ENCODE measurements around the gene ZBTB34. TPM values are rescaled to one million over a fixed set of nuclear protein-coding genes. Genes with fewer than 3 reads are reported as not detected.

Gene ZBTB34, protein sequence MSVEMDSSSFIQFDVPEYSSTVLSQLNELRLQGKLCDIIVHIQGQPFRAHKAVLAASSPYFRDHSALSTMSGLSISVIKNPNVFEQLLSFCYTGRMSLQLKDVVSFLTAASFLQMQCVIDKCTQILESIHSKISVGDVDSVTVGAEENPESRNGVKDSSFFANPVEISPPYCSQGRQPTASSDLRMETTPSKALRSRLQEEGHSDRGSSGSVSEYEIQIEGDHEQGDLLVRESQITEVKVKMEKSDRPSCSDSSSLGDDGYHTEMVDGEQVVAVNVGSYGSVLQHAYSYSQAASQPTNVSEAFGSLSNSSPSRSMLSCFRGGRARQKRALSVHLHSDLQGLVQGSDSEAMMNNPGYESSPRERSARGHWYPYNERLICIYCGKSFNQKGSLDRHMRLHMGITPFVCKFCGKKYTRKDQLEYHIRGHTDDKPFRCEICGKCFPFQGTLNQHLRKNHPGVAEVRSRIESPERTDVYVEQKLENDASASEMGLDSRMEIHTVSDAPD
- total RNA-seq (2012; rRNA removed) (2.7 and 3.9 TPM in 2 replicates), polyA plus RNA-seq (2012; rRNA removed) (2.8 and 3.1 TPM in 2 replicates), Bru-seq, nascent RNA (percentile 75 among the genes with signal in this experiment), BruChase-seq, experiment 1, labeled RNA remaining after a 6-hour chase (percentile 88 among the genes with signal in this experiment), BruChase-seq, experiment 2, labeled RNA remaining after a 2-hour chase (percentile 81 among the genes with signal in this experiment)
- polyA plus RNA-seq (2012; cell fraction: cytosol; rRNA removed) = 1.1 and 1.8 TPM in 2 replicates
- polyA plus RNA-seq (2012; cell fraction: nucleus; rRNA removed; ENCODE audit: low replicate concordance) = 2.1 and 6.2 TPM in 2 replicates
- long read RNA-seq, full-length matches to known transcripts = 8 of 10 reads
- long read RNA-seq, partial matches to known transcripts = 0 of 10 reads
- long read RNA-seq, other reads (novel, unspliced or antisense) = 2 of 10 reads

DNA sequence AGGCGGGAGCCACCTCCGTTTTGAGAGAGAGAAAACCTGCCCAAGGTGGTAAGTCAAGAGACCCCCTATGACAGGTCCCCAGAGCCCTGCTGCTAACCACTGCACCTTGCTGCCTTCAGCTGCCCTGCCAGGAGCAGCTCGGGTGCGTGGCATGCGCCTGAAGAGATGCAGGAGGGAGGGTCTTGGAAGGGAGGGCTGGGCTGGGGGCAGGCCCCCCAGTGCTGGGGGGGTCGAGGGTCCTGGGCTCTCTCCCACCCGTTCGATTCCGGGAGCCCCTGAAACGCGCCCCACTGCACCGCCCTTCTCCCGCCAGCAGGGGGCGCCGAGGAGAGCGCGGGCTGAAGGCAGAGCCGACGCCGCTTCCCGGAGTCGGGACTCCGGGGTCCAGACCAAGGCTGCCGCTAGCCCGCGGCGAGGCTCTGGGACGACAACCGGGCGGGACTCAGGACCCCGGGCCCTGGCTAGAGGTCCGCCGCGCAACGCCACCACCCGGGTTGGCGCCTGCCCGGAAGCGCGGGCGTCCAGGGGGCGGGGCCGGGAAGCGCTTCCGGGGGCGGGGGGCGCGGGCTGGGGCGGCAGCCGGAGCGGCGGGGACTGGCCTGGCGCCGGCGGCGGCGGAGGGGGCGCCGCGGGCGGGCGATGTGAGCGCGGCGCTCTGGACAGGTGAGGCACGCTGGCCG, at the start of gene ZBTB34:
TSS of gene ZBTB34 (plus strand) at position 563 of the 680 bp plus-strand sequence. CDS start 18,761 bp downstream, outside the sequence.
- Histone ChIP-seq H2BK120ac (ENCODE audit: low read depth, low read length) (peak within 1 kb of the TSS; percentile 70), H4K5ac (ENCODE audit: low read depth, low read length) (peak within 1 kb of the TSS; percentile 78), H3K56ac (ENCODE audit: extremely low read depth, insufficient read depth, low read length) (peak within 1 kb of the TSS; percentile 59; the same call in 1 of the 2 replicates), H3K4me3 (ENCODE audit: insufficient read depth, low read depth, low read length) (peak within 1 kb of the TSS; percentile 72), H3K4ac (ENCODE audit: low read depth, low read length) (peak within 1 kb of the TSS; percentile 88), H3K18ac (ENCODE audit: low read depth, low read length) (peak within 1 kb of the TSS; percentile 66), H2AK5ac (ENCODE audit: low read depth, low read length) (peak within 1 kb of the TSS; percentile 80), H4K20me1 (ENCODE audit: insufficient read depth, low read length) (peaks cover 36% of the 10 kb centered on the region), H3K9me3 (ENCODE audit: control insufficient read depth, insufficient read depth, low read length) (no peaks in the 10 kb centered on the region), H2AFZ (replicated peaks; ENCODE audit: low read length, poor library complexity) (peak within 1 kb of the TSS; percentile 98), H3K27ac (ENCODE audit: insufficient read depth, low read length) (peak within 1 kb of the TSS; percentile 89), H2AK9ac (replicated peaks; ENCODE audit: low read depth, low read length, poor library complexity) (peak within 1 kb of the TSS; percentile 96), H2BK15ac (ENCODE audit: low read depth, low read length) (no peak within 1 kb of the TSS; the same call in 2 of the 3 replicates), H4K8ac (ENCODE audit: low read depth in 2 of 2, low read length in 2 of 2) (peak within 1 kb of the TSS; percentile 98), H3K27me3 (ENCODE audit: control insufficient read depth, insufficient read depth, low read length) (peaks cover 24% of the 10 kb centered on the region), H3K9me1 (ENCODE audit: insufficient read depth, low read length) (peaks cover 9% of the 10 kb centered on the region; the same call in 1 of the 2 replicates), H3K14ac (replicated peaks; ENCODE audit: low read depth, low read length) (peak within 1 kb of the TSS; percentile 79), H3K36me3 (ENCODE audit: control insufficient read depth, insufficient read depth, low read length) (peaks cover 9% of the 10 kb centered on the region), H2BK20ac (ENCODE audit: low read depth, low read length) (peak within 1 kb of the TSS; percentile 52; the same call in 1 of the 2 replicates), H3K4me1 (ENCODE audit: control insufficient read depth, insufficient read depth, low read length) (peaks cover 7% of the 10 kb centered on the region), H2BK5ac (ENCODE audit: low read depth, low read length, poor library complexity, severe bottlenecking) (peak within 1 kb of the TSS; percentile 85), H3K4me2 (ENCODE audit: low read depth, low read length) (peak within 1 kb of the TSS; percentile 99), H3K23ac (ENCODE audit: low read depth, low read length) (peak within 1 kb of the TSS; percentile 50), H3K9ac (ENCODE audit: low read depth, low read length) (peak within 1 kb of the TSS; percentile 87), H3K79me1 (ENCODE audit: low read depth in 1 of 2, low read length in 2 of 2) (peaks cover 33 to 40% of the 10 kb centered on the region in 2 experiments), H4K91ac (ENCODE audit: insufficient read depth, low read depth, low read length) (peak within 1 kb of the TSS; percentile 88)
- DNase-seq = peak; percentile 24
- dilution Hi-C loops (cut with HindIII; ENCODE audit: low sequenced_read_pairs, unreplicated experiment) (no loop called here), in situ Hi-C loops (cut with MboI; ENCODE audit: low sequenced_read_pairs) (no loop called here), intact Hi-C loops (cut with micrococcal nuclease) (no loop called here)
- POLR2A ChIA-PET (ENCODE audit: unreplicated experiment) = interaction anchor here (0.6 kb wide), 1 partner anchor 13 kb away, joined by 9 read pairs; no protein-coding TSS in a partner anchor
- BruUV-seq (replicated peaks) = no TSS peak
- CTCF ChIA-PET = interaction anchor here (0.5 to 1.2 kb wide), 3 partner anchors 9 to 15 kb away, joined by 3 to 4 read pairs (median 3); no protein-coding TSS in a partner anchor
- WGBS, 2 experiments (ENCODE audit: extremely low coverage in 2 of 2, insufficient read length in 1 of 2) = 0% methylated on average over 11 of the region's 67 CpGs; no CpG with 5 or more reads in 1 of the 2 experiments
- peak; percentile 81 for ATAC-seq (ENCODE audit: low read depth)
- no peak for TF ChIP-seq BHLHE40 (IDR thresholded peaks at IDR 0.05; ENCODE audit: low read depth, low read length)
- peak; percentile 65 for TF ChIP-seq POLR2A (IDR thresholded peaks at IDR 0.05; ENCODE audit: low read depth, low read length)
- no peak for TF ChIP-seq USF2 (IDR thresholded peaks at IDR 0.05; ENCODE audit: low read depth, low read length)
- TF ChIP-seq NFE2L2 (IDR thresholded peaks at IDR 0.05; ENCODE audit: low read depth, low read length) = no peak
- TF ChIP-seq MXI1 (IDR thresholded peaks at IDR 0.05; ENCODE audit: borderline replicate concordance, low read depth, low read length) = no peak
- TF ChIP-seq MAFK (IDR thresholded peaks at IDR 0.05; ENCODE audit: low read depth, low read length) = no peak
- peak; percentile 33 for TF ChIP-seq SMC3 (IDR thresholded peaks at IDR 0.05; ENCODE audit: low read depth, low read length)
- TF ChIP-seq CEBPB (IDR thresholded peaks at IDR 0.05; ENCODE audit: low read depth, low read length) = no peak
- no peak for TF ChIP-seq ELK1 (IDR thresholded peaks at IDR 0.05; ENCODE audit: borderline replicate concordance, low read depth, low read length)
- TF ChIP-seq FOS (IDR thresholded peaks at IDR 0.05; ENCODE audit: low read depth, low read length) = no peak
